ENCODE results near the gene SLIT3.

GRCh38 chr5:168948746-168949145 lies 352.2 kb downstream of the SLIT3 start:
- TF ChIP-seq EZH2 (IDR thresholded peaks at IDR 0.05; ENCODE audit: low read depth, unreplicated experiment): no peak
- no peak for TF ChIP-seq CTCF (conservative IDR thresholded peaks at IDR 0.05; ENCODE audit: low read depth in 2 of 2)

Data from GM23338 (cell line).